GM23338 (cell line): Measurements from ENCODE around the gene CD4. TPM values are rescaled to one million over a fixed set of nuclear protein-coding genes. Genes with fewer than 3 reads are reported as not detected.

Source experiments
- ATAC-seq: fragments of 200-7000 bp; cut with Tn5 transposase; 3 replicates; pipeline ENCODE4 v1.9.1; 2020
- DNase-seq: peaks from one replicate; pipeline ENCODE4 v3.0.0-alpha.2; 2015; ENCODE audit warnings: low spot score
- H2AFZ ChIP-seq: fragments of 200-600 bp; sonication (generic); 2 replicates; pipeline ENCODE4 v1.8.0; 2016; ENCODE audit warnings: antibody characterized with exemption, mild to moderate bottlenecking, moderate library complexity
- H3F3A ChIP-seq: fragments of 200-600 bp; sonication (generic); replicated peaks from 2 replicates; pipeline ENCODE4 v1.8.0; 2017; ENCODE audit warnings: antibody characterized with exemption, mixed run types, low read depth
- H3K27ac ChIP-seq: fragments of 200-600 bp; sonication (generic); 2 replicates; pipeline ENCODE4 v1.6.1; 2016; ENCODE audit warnings: low read depth
- H3K27me3 ChIP-seq: fragments of 200-600 bp; sonication (generic); 2 replicates; pipeline ENCODE4 v1.8.0; 2016; ENCODE audit warnings: mild to moderate bottlenecking, mixed run types, moderate library complexity; ENCODE audit not compliant: insufficient read depth
- H3K36me3 ChIP-seq: fragments of 200-600 bp; sonication (generic); 2 replicates; pipeline ENCODE4 v1.8.0; 2016; ENCODE audit warnings: mild to moderate bottlenecking; ENCODE audit not compliant: insufficient read depth
- H3K4me1 ChIP-seq: fragments of 200-600 bp; sonication (generic); 2 replicates; pipeline ENCODE4 v1.8.0; 2016; ENCODE audit warnings: mild to moderate bottlenecking, moderate library complexity; ENCODE audit not compliant: insufficient read depth
- H3K4me2 ChIP-seq: fragments of 200-600 bp; sonication (generic); 2 replicates; pipeline ENCODE4 v1.7.1; 2017; ENCODE audit warnings: mixed run types
- H3K4me3 ChIP-seq: fragments of 200-600 bp; sonication (generic); 2 replicates; pipeline ENCODE4 v1.6.1; 2016; ENCODE audit warnings: mixed run types
- H3K79me2 ChIP-seq: fragments of 200-600 bp; sonication (generic); replicated peaks from 2 replicates; pipeline ENCODE4 v1.8.0; 2017; ENCODE audit warnings: mild to moderate bottlenecking; ENCODE audit not compliant: insufficient read depth
- H3K9me2 ChIP-seq: fragments of 200-600 bp; sonication (generic); 2 replicates; pipeline ENCODE4 v1.8.0; 2017; ENCODE audit not compliant: insufficient read depth
- H4K20me1 ChIP-seq: fragments of 200-600 bp; sonication (generic); replicated peaks from 2 replicates; pipeline ENCODE4 v1.8.0; 2017; ENCODE audit warnings: mild to moderate bottlenecking; ENCODE audit not compliant: insufficient read depth
- H3K27ac Mint-ChIP-seq: 2 replicates; pipeline ENCODE4 v1.8.0; 2020; ENCODE audit warnings: inconsistent platforms, mild to moderate bottlenecking, moderate library complexity, mixed read lengths
- H3K27me3 Mint-ChIP-seq: 3 replicates; pipeline ENCODE4 v1.8.0; 2022; ENCODE audit warnings: low read depth, mild to moderate bottlenecking, moderate library complexity, mixed read lengths, inconsistent platforms; ENCODE audit not compliant: insufficient read depth, poor library complexity
- H3K36me3 Mint-ChIP-seq: 3 replicates; pipeline ENCODE4 v1.8.0; 2021; ENCODE audit warnings: low read depth, mild to moderate bottlenecking, inconsistent platforms, moderate library complexity, mixed read lengths
- H3K4me1 Mint-ChIP-seq: 3 replicates; pipeline ENCODE4 v1.8.0; 2020; ENCODE audit warnings: mild to moderate bottlenecking, inconsistent platforms, mixed read lengths
- H3K4me3 Mint-ChIP-seq: 3 replicates; pipeline ENCODE4 v1.8.0; 2021; ENCODE audit warnings: moderate library complexity, mild to moderate bottlenecking, inconsistent platforms, mixed read lengths
- H3K9me3 Mint-ChIP-seq: 3 replicates; pipeline ENCODE4 v1.8.0; 2020; ENCODE audit warnings: moderate library complexity, mild to moderate bottlenecking, inconsistent platforms, mixed read lengths
- CREB1 ChIP-seq: fragments of 250-450 bp; sonication (Bioruptor Pico); IDR thresholded peaks from 2 replicates; pipeline ENCODE4 v1.5.0; 2020; ENCODE audit warnings: low read depth, mild to moderate bottlenecking, moderate library complexity
- EZH2 ChIP-seq: fragments of 200-600 bp; sonication (generic); IDR thresholded peaks from one replicate; pipeline ENCODE4 v1.8.0; 2017; ENCODE audit warnings: antibody characterized with exemption, mild to moderate bottlenecking, low read depth; ENCODE audit not compliant: unreplicated experiment
- JUNB ChIP-seq: IDR thresholded peaks from one replicate; pipeline ENCODE4 v1.6.1; 2016; ENCODE audit warnings: antibody characterized with exemption; ENCODE audit not compliant: unreplicated experiment
- NANOG ChIP-seq: IDR thresholded peaks from 2 replicates; pipeline ENCODE4 v1.6.1; 2016; ENCODE audit warnings: antibody characterized with exemption, borderline replicate concordance
- POLR2AphosphoS5 ChIP-seq: IDR thresholded peaks from 2 replicates; pipeline ENCODE4 v1.6.1; 2016; ENCODE audit warnings: antibody characterized with exemption, low read depth
- STAT1 ChIP-seq: IDR thresholded peaks from one replicate; pipeline ENCODE4 v1.6.1; 2016; ENCODE audit warnings: antibody characterized with exemption; ENCODE audit not compliant: unreplicated experiment
- ZNF114 ChIP-seq: fragments of 250-450 bp; sonication (Bioruptor Pico); IDR thresholded peaks from 2 replicates; pipeline ENCODE4 v1.5.0; 2020; ENCODE audit warnings: mild to moderate bottlenecking, moderate library complexity
- ZNF331 ChIP-seq: fragments of 250-450 bp; sonication (Bioruptor Pico); IDR thresholded peaks from 2 replicates; pipeline ENCODE4 v1.5.0; 2020; ENCODE audit warnings: low read depth, mild to moderate bottlenecking, moderate library complexity
- polyA plus RNA-seq: library from polyadenylated mRNA; unstranded; fragments of >200 nt; fragmentation: Nextera tagmentation; extraction: Ambion mirVana; gene quantifications from 2 replicates; pipeline ENCODE4 v1.2.1, GENCODE V29; 2016
- total RNA-seq: library from RNA; depleted of rRNA; stranded (reverse); fragments of >200 nt; shearing (Covaris generic); gene quantifications from 2 replicates; pipeline ENCODE4 v1.2.3, GENCODE V29; 2014
- TF ChIP-seq, protein P1 (sequence below): IDR thresholded peaks from one replicate; pipeline ENCODE4 v1.6.1; 2018; ENCODE audit warnings: antibody characterized with exemption; ENCODE audit not compliant: unreplicated experiment
- TF ChIP-seq, protein P2 (sequence below), 2 experiments: fragments of 200-600 bp in 1 of 2; sonication (generic) in 1 of 2; conservative IDR thresholded peaks; 2 replicates each; pipeline versions ENCODE4 v1.5.1 to v1.6.1; 2016 to 2017; ENCODE audit warnings: antibody characterized with exemption in 2 of 2, low read depth in 2 of 2, mild to moderate bottlenecking in 2 of 2, moderate library complexity in 1 of 2
- TF ChIP-seq, protein P3 (sequence below): fragments of 250-450 bp; sonication (Bioruptor Pico); IDR thresholded peaks from 2 replicates; pipeline ENCODE4 v1.5.0; 2020; ENCODE audit warnings: mild to moderate bottlenecking, moderate library complexity
- TF ChIP-seq, protein P4 (sequence below): IDR thresholded peaks from 2 replicates; pipeline ENCODE4 v1.6.1; 2016; ENCODE audit warnings: antibody characterized with exemption

The CD4 gene
- total and polyA plus RNA-seq, 2 experiments from 2014 or later = 1.5 to 2.0 TPM

DNA sequence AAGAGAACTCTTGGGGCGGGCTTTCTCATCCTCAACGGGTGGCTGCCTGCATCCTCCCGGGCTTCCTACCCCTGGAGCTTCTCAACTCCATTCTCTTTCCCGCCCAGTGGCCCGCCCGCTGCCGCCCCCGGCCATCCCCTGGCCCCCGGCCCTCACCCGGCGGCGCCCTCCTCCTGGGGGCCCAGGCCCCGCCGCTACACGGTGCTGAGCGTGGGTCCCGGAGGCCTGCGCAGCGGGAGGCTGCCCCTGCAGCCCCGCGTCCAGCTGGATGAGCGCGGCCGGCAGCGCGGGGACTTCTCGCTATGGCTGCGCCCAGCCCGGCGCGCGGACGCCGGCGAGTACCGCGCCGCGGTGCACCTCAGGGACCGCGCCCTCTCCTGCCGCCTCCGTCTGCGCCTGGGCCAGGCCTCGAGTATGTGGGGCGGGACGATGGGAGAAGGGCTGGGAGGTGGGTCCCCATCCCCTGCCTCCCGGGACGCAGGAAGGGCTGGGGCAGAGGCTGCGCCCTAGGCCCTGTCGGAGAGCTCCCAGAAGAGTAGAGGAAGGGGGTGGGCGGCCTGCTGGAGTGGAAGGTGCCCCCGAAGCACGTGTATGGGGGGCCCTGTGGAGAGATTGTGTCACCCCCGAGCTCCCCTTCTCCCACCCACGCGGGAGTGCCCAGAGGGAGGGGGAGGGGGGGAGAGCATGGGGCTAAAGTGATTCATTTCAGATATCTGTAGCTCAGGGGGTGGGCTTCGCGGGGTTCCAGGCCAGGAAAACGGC is 15.6 kb upstream of the CD4 start:
- H3K27ac Mint-ChIP-seq = no peak overlapping the region
- DNase-seq (peak; percentile 66), ATAC-seq (peak; percentile 43)
- H3K4me2 ChIP-seq = peak overlapping the region; percentile 87
- peak overlapping the region; percentile 76 for H2AFZ ChIP-seq
- H3K4me1 Mint-ChIP-seq = peaks cover 69% of the 10 kb centered on the region
- H4K20me1 ChIP-seq = peaks cover 12% of the 10 kb centered on the region
- H3K4me3 Mint-ChIP-seq = peak overlapping the region; percentile 66
- H3F3A ChIP-seq = peaks cover 30% of the 10 kb centered on the region; the same call in 1 of the 2 replicates
- TF ChIP-seq, protein P1, sequence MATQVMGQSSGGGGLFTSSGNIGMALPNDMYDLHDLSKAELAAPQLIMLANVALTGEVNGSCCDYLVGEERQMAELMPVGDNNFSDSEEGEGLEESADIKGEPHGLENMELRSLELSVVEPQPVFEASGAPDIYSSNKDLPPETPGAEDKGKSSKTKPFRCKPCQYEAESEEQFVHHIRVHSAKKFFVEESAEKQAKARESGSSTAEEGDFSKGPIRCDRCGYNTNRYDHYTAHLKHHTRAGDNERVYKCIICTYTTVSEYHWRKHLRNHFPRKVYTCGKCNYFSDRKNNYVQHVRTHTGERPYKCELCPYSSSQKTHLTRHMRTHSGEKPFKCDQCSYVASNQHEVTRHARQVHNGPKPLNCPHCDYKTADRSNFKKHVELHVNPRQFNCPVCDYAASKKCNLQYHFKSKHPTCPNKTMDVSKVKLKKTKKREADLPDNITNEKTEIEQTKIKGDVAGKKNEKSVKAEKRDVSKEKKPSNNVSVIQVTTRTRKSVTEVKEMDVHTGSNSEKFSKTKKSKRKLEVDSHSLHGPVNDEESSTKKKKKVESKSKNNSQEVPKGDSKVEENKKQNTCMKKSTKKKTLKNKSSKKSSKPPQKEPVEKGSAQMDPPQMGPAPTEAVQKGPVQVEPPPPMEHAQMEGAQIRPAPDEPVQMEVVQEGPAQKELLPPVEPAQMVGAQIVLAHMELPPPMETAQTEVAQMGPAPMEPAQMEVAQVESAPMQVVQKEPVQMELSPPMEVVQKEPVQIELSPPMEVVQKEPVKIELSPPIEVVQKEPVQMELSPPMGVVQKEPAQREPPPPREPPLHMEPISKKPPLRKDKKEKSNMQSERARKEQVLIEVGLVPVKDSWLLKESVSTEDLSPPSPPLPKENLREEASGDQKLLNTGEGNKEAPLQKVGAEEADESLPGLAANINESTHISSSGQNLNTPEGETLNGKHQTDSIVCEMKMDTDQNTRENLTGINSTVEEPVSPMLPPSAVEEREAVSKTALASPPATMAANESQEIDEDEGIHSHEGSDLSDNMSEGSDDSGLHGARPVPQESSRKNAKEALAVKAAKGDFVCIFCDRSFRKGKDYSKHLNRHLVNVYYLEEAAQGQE = no peak
- TF ChIP-seq, protein P2, sequence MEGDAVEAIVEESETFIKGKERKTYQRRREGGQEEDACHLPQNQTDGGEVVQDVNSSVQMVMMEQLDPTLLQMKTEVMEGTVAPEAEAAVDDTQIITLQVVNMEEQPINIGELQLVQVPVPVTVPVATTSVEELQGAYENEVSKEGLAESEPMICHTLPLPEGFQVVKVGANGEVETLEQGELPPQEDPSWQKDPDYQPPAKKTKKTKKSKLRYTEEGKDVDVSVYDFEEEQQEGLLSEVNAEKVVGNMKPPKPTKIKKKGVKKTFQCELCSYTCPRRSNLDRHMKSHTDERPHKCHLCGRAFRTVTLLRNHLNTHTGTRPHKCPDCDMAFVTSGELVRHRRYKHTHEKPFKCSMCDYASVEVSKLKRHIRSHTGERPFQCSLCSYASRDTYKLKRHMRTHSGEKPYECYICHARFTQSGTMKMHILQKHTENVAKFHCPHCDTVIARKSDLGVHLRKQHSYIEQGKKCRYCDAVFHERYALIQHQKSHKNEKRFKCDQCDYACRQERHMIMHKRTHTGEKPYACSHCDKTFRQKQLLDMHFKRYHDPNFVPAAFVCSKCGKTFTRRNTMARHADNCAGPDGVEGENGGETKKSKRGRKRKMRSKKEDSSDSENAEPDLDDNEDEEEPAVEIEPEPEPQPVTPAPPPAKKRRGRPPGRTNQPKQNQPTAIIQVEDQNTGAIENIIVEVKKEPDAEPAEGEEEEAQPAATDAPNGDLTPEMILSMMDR (conservative IDR thresholded peaks at IDR 0.05; ENCODE audit: low read depth in 2 of 2) = no peak
- TF ChIP-seq, protein P3, sequence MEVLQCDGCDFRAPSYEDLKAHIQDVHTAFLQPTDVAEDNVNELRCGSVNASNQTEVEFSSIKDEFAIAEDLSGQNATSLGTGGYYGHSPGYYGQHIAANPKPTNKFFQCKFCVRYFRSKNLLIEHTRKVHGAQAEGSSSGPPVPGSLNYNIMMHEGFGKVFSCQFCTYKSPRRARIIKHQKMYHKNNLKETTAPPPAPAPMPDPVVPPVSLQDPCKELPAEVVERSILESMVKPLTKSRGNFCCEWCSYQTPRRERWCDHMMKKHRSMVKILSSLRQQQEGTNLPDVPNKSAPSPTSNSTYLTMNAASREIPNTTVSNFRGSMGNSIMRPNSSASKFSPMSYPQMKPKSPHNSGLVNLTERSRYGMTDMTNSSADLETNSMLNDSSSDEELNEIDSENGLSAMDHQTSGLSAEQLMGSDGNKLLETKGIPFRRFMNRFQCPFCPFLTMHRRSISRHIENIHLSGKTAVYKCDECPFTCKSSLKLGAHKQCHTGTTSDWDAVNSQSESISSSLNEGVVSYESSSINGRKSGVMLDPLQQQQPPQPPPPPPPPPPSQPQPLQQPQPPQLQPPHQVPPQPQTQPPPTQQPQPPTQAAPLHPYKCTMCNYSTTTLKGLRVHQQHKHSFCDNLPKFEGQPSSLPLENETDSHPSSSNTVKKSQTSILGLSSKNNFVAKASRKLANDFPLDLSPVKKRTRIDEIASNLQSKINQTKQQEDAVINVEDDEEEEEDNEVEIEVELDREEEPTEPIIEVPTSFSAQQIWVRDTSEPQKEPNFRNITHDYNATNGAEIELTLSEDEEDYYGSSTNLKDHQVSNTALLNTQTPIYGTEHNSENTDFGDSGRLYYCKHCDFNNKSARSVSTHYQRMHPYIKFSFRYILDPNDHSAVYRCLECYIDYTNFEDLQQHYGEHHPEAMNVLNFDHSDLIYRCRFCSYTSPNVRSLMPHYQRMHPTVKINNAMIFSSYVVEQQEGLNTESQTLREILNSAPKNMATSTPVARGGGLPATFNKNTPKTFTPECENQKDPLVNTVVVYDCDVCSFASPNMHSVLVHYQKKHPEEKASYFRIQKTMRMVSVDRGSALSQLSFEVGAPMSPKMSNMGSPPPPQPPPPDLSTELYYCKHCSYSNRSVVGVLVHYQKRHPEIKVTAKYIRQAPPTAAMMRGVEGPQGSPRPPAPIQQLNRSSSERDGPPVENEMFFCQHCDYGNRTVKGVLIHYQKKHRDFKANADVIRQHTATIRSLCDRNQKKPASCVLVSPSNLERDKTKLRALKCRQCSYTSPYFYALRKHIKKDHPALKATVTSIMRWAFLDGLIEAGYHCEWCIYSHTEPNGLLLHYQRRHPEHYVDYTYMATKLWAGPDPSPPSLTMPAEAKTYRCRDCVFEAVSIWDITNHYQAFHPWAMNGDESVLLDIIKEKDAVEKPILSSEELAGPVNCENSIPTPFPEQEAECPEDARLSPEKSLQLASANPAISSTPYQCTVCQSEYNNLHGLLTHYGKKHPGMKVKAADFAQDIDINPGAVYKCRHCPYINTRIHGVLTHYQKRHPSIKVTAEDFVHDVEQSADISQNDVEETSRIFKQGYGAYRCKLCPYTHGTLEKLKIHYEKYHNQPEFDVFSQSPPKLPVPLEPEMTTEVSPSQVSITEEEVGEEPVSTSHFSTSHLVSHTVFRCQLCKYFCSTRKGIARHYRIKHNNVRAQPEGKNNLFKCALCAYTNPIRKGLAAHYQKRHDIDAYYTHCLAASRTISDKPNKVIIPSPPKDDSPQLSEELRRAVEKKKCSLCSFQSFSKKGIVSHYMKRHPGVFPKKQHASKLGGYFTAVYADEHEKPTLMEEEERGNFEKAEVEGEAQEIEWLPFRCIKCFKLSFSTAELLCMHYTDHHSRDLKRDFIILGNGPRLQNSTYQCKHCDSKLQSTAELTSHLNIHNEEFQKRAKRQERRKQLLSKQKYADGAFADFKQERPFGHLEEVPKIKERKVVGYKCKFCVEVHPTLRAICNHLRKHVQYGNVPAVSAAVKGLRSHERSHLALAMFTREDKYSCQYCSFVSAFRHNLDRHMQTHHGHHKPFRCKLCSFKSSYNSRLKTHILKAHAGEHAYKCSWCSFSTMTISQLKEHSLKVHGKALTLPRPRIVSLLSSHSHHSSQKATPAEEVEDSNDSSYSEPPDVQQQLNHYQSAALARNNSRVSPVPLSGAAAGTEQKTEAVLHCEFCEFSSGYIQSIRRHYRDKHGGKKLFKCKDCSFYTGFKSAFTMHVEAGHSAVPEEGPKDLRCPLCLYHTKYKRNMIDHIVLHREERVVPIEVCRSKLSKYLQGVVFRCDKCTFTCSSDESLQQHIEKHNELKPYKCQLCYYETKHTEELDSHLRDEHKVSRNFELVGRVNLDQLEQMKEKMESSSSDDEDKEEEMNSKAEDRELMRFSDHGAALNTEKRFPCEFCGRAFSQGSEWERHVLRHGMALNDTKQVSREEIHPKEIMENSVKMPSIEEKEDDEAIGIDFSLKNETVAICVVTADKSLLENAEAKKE (CRISPR knock-in tag) = no peak
- TF ChIP-seq EZH2 (no peak), CREB1 (CRISPR knock-in tag) (no peak), ZNF114 (no peak), JUNB (no peak), NANOG (no peak), ZNF331 (CRISPR knock-in tag) (no peak), STAT1 (no peak), POLR2AphosphoS5 (no peak)
- TF ChIP-seq, protein P4, sequence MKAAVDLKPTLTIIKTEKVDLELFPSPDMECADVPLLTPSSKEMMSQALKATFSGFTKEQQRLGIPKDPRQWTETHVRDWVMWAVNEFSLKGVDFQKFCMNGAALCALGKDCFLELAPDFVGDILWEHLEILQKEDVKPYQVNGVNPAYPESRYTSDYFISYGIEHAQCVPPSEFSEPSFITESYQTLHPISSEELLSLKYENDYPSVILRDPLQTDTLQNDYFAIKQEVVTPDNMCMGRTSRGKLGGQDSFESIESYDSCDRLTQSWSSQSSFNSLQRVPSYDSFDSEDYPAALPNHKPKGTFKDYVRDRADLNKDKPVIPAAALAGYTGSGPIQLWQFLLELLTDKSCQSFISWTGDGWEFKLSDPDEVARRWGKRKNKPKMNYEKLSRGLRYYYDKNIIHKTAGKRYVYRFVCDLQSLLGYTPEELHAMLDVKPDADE = no peak
- H3K36me3 ChIP-seq = no peaks in the 10 kb centered on the region
- H3K27me3 ChIP-seq = peaks cover 73% of the 10 kb centered on the region
- H3K9me3 Mint-ChIP-seq = no peaks in the 10 kb centered on the region; the same call in 2 of the 3 replicates
- H3K27me3 Mint-ChIP-seq = peaks cover 54% of the 10 kb centered on the region
- H3K9me2 ChIP-seq = no peaks in the 10 kb centered on the region
- peaks cover 39% of the 10 kb centered on the region for H3K4me1 ChIP-seq
- H3K27ac ChIP-seq = no peak overlapping the region
- peak overlapping the region; percentile 64 for H3K4me3 ChIP-seq
- peaks cover 1% of the 10 kb centered on the region for H3K79me2 ChIP-seq
- peaks cover 25% of the 10 kb centered on the region for H3K36me3 Mint-ChIP-seq
